ENCODE data around the gene STK25. TPM values are rescaled to one million over a fixed set of nuclear protein-coding genes. Genes with fewer than 3 reads are reported as not detected.
A peak's percentile ranks its signal among the peaks of the same experiment; 100 is the strongest.

The STK25 gene
- total and polyA plus RNA-seq, 5 donors from 2014 or later: 79.7 to 117 (median 93.1) TPM

GRCh38 chr2:241498115-241499070 is 10.0 kb downstream of the STK25 start:
- peaks cover 0 to 2% (median 0%) of the 10 kb centered on the region in 4 donors for H3K4me1 Mint-ChIP-seq
- Histone ChIP-seq H3K27me3 (ENCODE audit: control insufficient read depth, insufficient read depth, low read length) (no peaks in the 10 kb centered on the region), H3K9me3 (ENCODE audit: control insufficient read depth in 2 of 2, low read length in 2 of 2) (no peaks in the 10 kb centered on the region), H3K4me1 (ENCODE audit: control insufficient read depth, insufficient read depth, low read length, poor library complexity, severe bottlenecking) (no peaks in the 10 kb centered on the region), H3K36me3 (ENCODE audit: control insufficient read depth, insufficient read depth, low read length) (peaks cover 24% of the 10 kb centered on the region), H3K27ac (ENCODE audit: insufficient read depth, low read length, poor library complexity, severe bottlenecking) (no peak overlapping the region), H3K4me3 (ENCODE audit: low read depth, low read length) (no peak overlapping the region)
- peaks cover 11% of the 10 kb centered on the region for H3K36me3 Mint-ChIP-seq
- H3K27me3 Mint-ChIP-seq: no peaks in the 10 kb centered on the region
- H3K4me3 Mint-ChIP-seq: no peak overlapping the region
- no peaks in the 10 kb centered on the region for H3K9me3 Mint-ChIP-seq
- no peak overlapping the region for H3K27ac Mint-ChIP-seq
- DNase-seq (no peak), ATAC-seq (ENCODE audit: low read depth in 2 of 2) (no peak)

- ATAC-seq (ENCODE audit: low read depth in 2 of 2) (no peak), DNase-seq (no peak)
- H3K4me3 ChIP-seq (ENCODE audit: low read depth, low read length): no peak overlapping the region
- peaks cover 24% of the 10 kb centered on the region for H3K36me3 ChIP-seq (ENCODE audit: control insufficient read depth, insufficient read depth, low read length)
- H3K27ac ChIP-seq (ENCODE audit: insufficient read depth, low read length, poor library complexity, severe bottlenecking): no peak overlapping the region
- H3K4me1 Mint-ChIP-seq: peaks cover 0 to 2% (median 0%) of the 10 kb centered on the region in 4 donors
- no peaks in the 10 kb centered on the region for H3K27me3 ChIP-seq (ENCODE audit: control insufficient read depth, insufficient read depth, low read length)
- no peaks in the 10 kb centered on the region for H3K27me3 Mint-ChIP-seq
- no peaks in the 10 kb centered on the region for H3K9me3 Mint-ChIP-seq
- no peak overlapping the region for H3K27ac Mint-ChIP-seq
- H3K4me3 Mint-ChIP-seq: no peak overlapping the region
- peaks cover 12% of the 10 kb centered on the region for H3K36me3 Mint-ChIP-seq
- no peaks in the 10 kb centered on the region for H3K9me3 ChIP-seq (ENCODE audit: control insufficient read depth in 2 of 2, low read length in 2 of 2)
- H3K4me1 ChIP-seq (ENCODE audit: control insufficient read depth, insufficient read depth, low read length, poor library complexity, severe bottlenecking): no peaks in the 10 kb centered on the region
Measured at GRCh38 chr2:241496904-241497877, 11.2 kb downstream of the STK25 start.

GRCh38 chr2:241496003-241496707 is 12.2 kb downstream of the STK25 start:
- Mint-ChIP-seq H3K27ac (no peak overlapping the region), H3K4me3 (no peak overlapping the region), H3K36me3 (peaks cover 10% of the 10 kb centered on the region), H3K9me3 (no peaks in the 10 kb centered on the region), H3K27me3 (no peaks in the 10 kb centered on the region), H3K4me1 (peaks cover 0 to 2% (median 0%) of the 10 kb centered on the region in 4 donors)
- H3K27ac ChIP-seq (ENCODE audit: insufficient read depth, low read length, poor library complexity, severe bottlenecking): no peak overlapping the region
- peaks cover 24% of the 10 kb centered on the region for H3K36me3 ChIP-seq (ENCODE audit: control insufficient read depth, insufficient read depth, low read length)
- no peaks in the 10 kb centered on the region for H3K9me3 ChIP-seq (ENCODE audit: control insufficient read depth in 2 of 2, low read length in 2 of 2)
- H3K4me1 ChIP-seq (ENCODE audit: control insufficient read depth, insufficient read depth, low read length, poor library complexity, severe bottlenecking): no peaks in the 10 kb centered on the region
- H3K27me3 ChIP-seq (ENCODE audit: control insufficient read depth, insufficient read depth, low read length): no peaks in the 10 kb centered on the region
- ATAC-seq (ENCODE audit: low read depth in 2 of 2) (no peak), DNase-seq (no peak)
- H3K4me3 ChIP-seq (ENCODE audit: low read depth, low read length): no peak overlapping the region

GRCh38 chr2:241495172-241496002 is 13.0 kb downstream of the STK25 start:
- peaks cover 0 to 2% (median 0%) of the 10 kb centered on the region in 4 donors for H3K4me1 Mint-ChIP-seq
- H3K36me3 Mint-ChIP-seq: peaks cover 10% of the 10 kb centered on the region
- H3K27ac ChIP-seq (ENCODE audit: insufficient read depth, low read length, poor library complexity, severe bottlenecking): no peak overlapping the region
- no peak for DNase-seq
- no peak overlapping the region for H3K4me3 Mint-ChIP-seq
- peaks cover 23% of the 10 kb centered on the region for H3K36me3 ChIP-seq (ENCODE audit: control insufficient read depth, insufficient read depth, low read length)
- no peak for ATAC-seq (ENCODE audit: low read depth in 2 of 2)
- no peaks in the 10 kb centered on the region for H3K27me3 ChIP-seq (ENCODE audit: control insufficient read depth, insufficient read depth, low read length)
- H3K9me3 Mint-ChIP-seq: no peaks in the 10 kb centered on the region
- no peaks in the 10 kb centered on the region for H3K9me3 ChIP-seq (ENCODE audit: control insufficient read depth in 2 of 2, low read length in 2 of 2)
- no peaks in the 10 kb centered on the region for H3K4me1 ChIP-seq (ENCODE audit: control insufficient read depth, insufficient read depth, low read length, poor library complexity, severe bottlenecking)
- H3K4me3 ChIP-seq (ENCODE audit: low read depth, low read length): no peak overlapping the region
- no peak overlapping the region for H3K27ac Mint-ChIP-seq
- no peaks in the 10 kb centered on the region for H3K27me3 Mint-ChIP-seq

- ATAC-seq (ENCODE audit: low read depth in 2 of 2) (no peak), DNase-seq (no peak)
- Histone ChIP-seq H3K4me3 (ENCODE audit: low read depth, low read length) (no peak overlapping the region), H3K27me3 (ENCODE audit: control insufficient read depth, insufficient read depth, low read length) (no peaks in the 10 kb centered on the region), H3K9me3 (ENCODE audit: control insufficient read depth in 2 of 2, low read length in 2 of 2) (no peaks in the 10 kb centered on the region), H3K36me3 (ENCODE audit: control insufficient read depth, insufficient read depth, low read length) (peaks cover 23% of the 10 kb centered on the region), H3K4me1 (ENCODE audit: control insufficient read depth, insufficient read depth, low read length, poor library complexity, severe bottlenecking) (no peaks in the 10 kb centered on the region), H3K27ac (ENCODE audit: insufficient read depth, low read length, poor library complexity, severe bottlenecking) (no peak overlapping the region)
- Mint-ChIP-seq H3K36me3 (peaks cover 10% of the 10 kb centered on the region), H3K27ac (no peak overlapping the region), H3K4me1 (peaks cover 0 to 2% (median 0%) of the 10 kb centered on the region in 4 donors), H3K4me3 (no peak overlapping the region), H3K27me3 (no peaks in the 10 kb centered on the region), H3K9me3 (no peaks in the 10 kb centered on the region)
Measured at GRCh38 chr2:241494311-241494908, 14.0 kb downstream of the STK25 start.

- H3K27me3 ChIP-seq (ENCODE audit: control insufficient read depth, insufficient read depth, low read length): no peaks in the 10 kb centered on the region
- H3K4me3 Mint-ChIP-seq: no peak overlapping the region
- peaks cover 0 to 2% (median 0%) of the 10 kb centered on the region in 7 donors for H3K9me3 Mint-ChIP-seq
- peaks cover 10% of the 10 kb centered on the region for H3K36me3 Mint-ChIP-seq
- DNase-seq (no peak), ATAC-seq (ENCODE audit: low read depth in 2 of 2) (no peak)
- no peak overlapping the region for H3K4me3 ChIP-seq (ENCODE audit: low read depth, low read length)
- no peak overlapping the region for H3K27ac ChIP-seq (ENCODE audit: insufficient read depth, low read length, poor library complexity, severe bottlenecking)
- H3K4me1 Mint-ChIP-seq: peaks cover 0 to 2% (median 0%) of the 10 kb centered on the region in 4 donors
- no peaks in the 10 kb centered on the region for H3K4me1 ChIP-seq (ENCODE audit: control insufficient read depth, insufficient read depth, low read length, poor library complexity, severe bottlenecking)
- H3K9me3 ChIP-seq (ENCODE audit: control insufficient read depth in 2 of 2, low read length in 2 of 2): no peaks in the 10 kb centered on the region
- H3K27ac Mint-ChIP-seq: peak overlapping the region in 1 of 3 donors; percentile 29
- H3K36me3 ChIP-seq (ENCODE audit: control insufficient read depth, insufficient read depth, low read length): peaks cover 20% of the 10 kb centered on the region
- H3K27me3 Mint-ChIP-seq: no peaks in the 10 kb centered on the region
Measured at GRCh38 chr2:241493092-241493491, 15.3 kb downstream of the STK25 start.

Data from CD4-positive, CD25-positive, alpha-beta regulatory T cell (primary cell).